KMS-11 (cell line): ENCODE data around the gene EXOC3L1.

Source experiments
- H2AFZ ChIP-seq: fragments of 200-600 bp; sonication (generic); 2 replicates; pipeline ENCODE4 v1.6.1; 2016; ENCODE audit warnings: antibody characterized with exemption, mixed run types, low read depth
- H3K27ac ChIP-seq: fragments of 200-600 bp; sonication (generic); 2 replicates; pipeline ENCODE4 v1.6.1; 2016; ENCODE audit warnings: mild to moderate bottlenecking, mixed run types
- H3K27me3 ChIP-seq: fragments of 200-600 bp; sonication (generic); 2 replicates; pipeline ENCODE4 v1.6.1; 2017; ENCODE audit warnings: mild to moderate bottlenecking, low read depth, mixed run types, moderate library complexity; ENCODE audit not compliant: insufficient read depth
- H3K36me3 ChIP-seq: fragments of 200-600 bp; sonication (generic); 2 replicates; pipeline ENCODE4 v1.6.1; 2017; ENCODE audit warnings: mild to moderate bottlenecking, mixed run types; ENCODE audit not compliant: insufficient read depth
- H3K4me1 ChIP-seq: fragments of 200-600 bp; sonication (generic); 2 replicates; pipeline ENCODE4 v1.6.1; 2016; ENCODE audit warnings: mild to moderate bottlenecking, low read depth, mixed run types; ENCODE audit not compliant: poor library complexity, severe bottlenecking
- H3K4me2 ChIP-seq: fragments of 200-600 bp; sonication (generic); 2 replicates; pipeline ENCODE4 v1.7.0; 2016; ENCODE audit warnings: mild to moderate bottlenecking, mixed run types
- H3K4me3 ChIP-seq: fragments of 200-600 bp; sonication (generic); IDR thresholded peaks from 2 replicates; pipeline ENCODE4 v1.6.1; 2017; ENCODE audit warnings: low read depth, low read length, mixed read lengths; ENCODE audit not compliant: insufficient read depth
- H3K79me2 ChIP-seq: fragments of 200-600 bp; sonication (generic); 2 replicates; pipeline ENCODE4 v1.6.1; 2016; ENCODE audit warnings: low read depth, mixed run types; ENCODE audit not compliant: insufficient read depth
- H3K9ac ChIP-seq: fragments of 200-600 bp; sonication (generic); 2 replicates; pipeline ENCODE4 v1.6.1; 2016; ENCODE audit warnings: mild to moderate bottlenecking, mixed run types
- H4K20me1 ChIP-seq: fragments of 200-600 bp; sonication (generic); 2 replicates; pipeline ENCODE4 v1.6.1; 2016; ENCODE audit warnings: mild to moderate bottlenecking, mixed run types; ENCODE audit not compliant: insufficient read depth
- TF ChIP-seq, protein P1 (sequence below): fragments of 200-600 bp; sonication (generic); conservative IDR thresholded peaks from 2 replicates; pipeline ENCODE4 v1.6.1; 2017; ENCODE audit warnings: low read depth, mild to moderate bottlenecking, antibody characterized with exemption, low read length, moderate library complexity, mixed read lengths

EXOC3L1 gene

DNA sequence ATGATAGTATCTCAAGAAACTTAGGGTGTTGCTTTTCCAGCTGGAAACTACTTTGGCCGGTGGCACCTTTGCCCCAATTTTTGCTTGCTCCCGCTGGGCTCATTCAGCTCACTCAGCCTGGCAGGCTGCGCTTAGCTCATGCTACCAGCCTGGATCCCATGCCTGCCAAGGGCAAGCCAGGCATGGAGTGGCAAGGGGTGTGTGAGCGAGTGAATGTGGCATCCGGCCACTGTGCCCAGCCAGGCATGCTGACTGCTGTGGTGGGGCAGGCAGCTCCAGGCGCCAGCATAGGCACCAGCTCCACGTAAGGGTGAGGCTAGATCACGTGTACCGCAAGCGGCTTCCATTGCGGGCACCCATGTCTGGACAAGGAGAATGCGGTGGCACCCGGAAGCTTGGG is 48.5 kb downstream of the EXOC3L1 start:
- no peak overlapping the region for H3K27ac ChIP-seq
- no peaks in the 10 kb centered on the region for H4K20me1 ChIP-seq
- H3K9ac ChIP-seq: no peak overlapping the region
- TF ChIP-seq, protein P1, sequence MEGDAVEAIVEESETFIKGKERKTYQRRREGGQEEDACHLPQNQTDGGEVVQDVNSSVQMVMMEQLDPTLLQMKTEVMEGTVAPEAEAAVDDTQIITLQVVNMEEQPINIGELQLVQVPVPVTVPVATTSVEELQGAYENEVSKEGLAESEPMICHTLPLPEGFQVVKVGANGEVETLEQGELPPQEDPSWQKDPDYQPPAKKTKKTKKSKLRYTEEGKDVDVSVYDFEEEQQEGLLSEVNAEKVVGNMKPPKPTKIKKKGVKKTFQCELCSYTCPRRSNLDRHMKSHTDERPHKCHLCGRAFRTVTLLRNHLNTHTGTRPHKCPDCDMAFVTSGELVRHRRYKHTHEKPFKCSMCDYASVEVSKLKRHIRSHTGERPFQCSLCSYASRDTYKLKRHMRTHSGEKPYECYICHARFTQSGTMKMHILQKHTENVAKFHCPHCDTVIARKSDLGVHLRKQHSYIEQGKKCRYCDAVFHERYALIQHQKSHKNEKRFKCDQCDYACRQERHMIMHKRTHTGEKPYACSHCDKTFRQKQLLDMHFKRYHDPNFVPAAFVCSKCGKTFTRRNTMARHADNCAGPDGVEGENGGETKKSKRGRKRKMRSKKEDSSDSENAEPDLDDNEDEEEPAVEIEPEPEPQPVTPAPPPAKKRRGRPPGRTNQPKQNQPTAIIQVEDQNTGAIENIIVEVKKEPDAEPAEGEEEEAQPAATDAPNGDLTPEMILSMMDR: no peak
- H3K4me2 ChIP-seq: no peak overlapping the region
- H3K36me3 ChIP-seq: peaks cover 4% of the 10 kb centered on the region; the same call in 1 of the 2 replicates
- no peaks in the 10 kb centered on the region for H3K79me2 ChIP-seq
- H3K27me3 ChIP-seq: no peaks in the 10 kb centered on the region
- H2AFZ ChIP-seq: no peak overlapping the region
- no peak overlapping the region for H3K4me3 ChIP-seq
- no peaks in the 10 kb centered on the region for H3K4me1 ChIP-seq

DNA sequence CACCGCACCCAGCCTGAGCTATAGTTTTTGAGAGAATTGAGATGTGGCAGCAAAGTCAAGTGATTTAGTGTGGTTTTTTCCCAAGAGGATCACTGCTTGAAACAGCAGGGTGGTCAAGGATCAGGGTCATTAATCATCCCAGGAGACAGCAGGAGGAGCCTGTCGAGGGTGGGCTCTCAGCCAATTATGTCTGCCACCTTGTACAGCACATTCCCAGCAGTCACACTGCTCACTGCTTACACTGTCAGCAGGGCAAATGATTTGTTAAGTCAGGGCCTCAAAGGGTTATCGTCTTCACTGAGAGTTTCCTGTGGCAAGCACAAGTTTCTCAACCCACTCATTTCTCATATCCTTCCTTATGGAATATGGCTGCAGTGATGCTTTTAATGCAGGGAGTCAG is 52.3 kb downstream of the EXOC3L1 start:
- no peaks in the 10 kb centered on the region for H4K20me1 ChIP-seq
- H3K79me2 ChIP-seq: no peaks in the 10 kb centered on the region
- no peak overlapping the region for H2AFZ ChIP-seq
- H3K27ac ChIP-seq: no peak overlapping the region
- H3K36me3 ChIP-seq: no peaks in the 10 kb centered on the region
- H3K27me3 ChIP-seq: no peaks in the 10 kb centered on the region
- H3K4me2 ChIP-seq: no peak overlapping the region
- no peaks in the 10 kb centered on the region for H3K4me1 ChIP-seq
- H3K4me3 ChIP-seq: no peak overlapping the region
- H3K9ac ChIP-seq: no peak overlapping the region
- TF ChIP-seq, protein P1: no peak
